Activated T-helper 17 cell treated with anti-CD3 and anti-CD28 coated beads, Interleukin-2, amount 50 U/mL, for 72 hours (primary cell): ENCODE results near the gene CA4. TPM values are rescaled to one million over a fixed set of nuclear protein-coding genes. Genes with fewer than 3 reads are reported as not detected.
"Not testable (repeated sequence)": the region's sequence is repeated elsewhere in the genome, so short reads cannot be mapped to it uniquely, and the experiment has no call there.

Experiments used
- ATAC-seq: fragments of 150-1000 bp; cut with Tn5 transposase; replicated peaks from 2 replicates; pipeline ENCODE4 v1.10.0; 2021; ENCODE audit warnings: mild to moderate bottlenecking, moderate library complexity
- H3K27ac Mint-ChIP-seq: one replicate; pipeline ENCODE4 v1.8.0; 2022; ENCODE audit warnings: mixed read lengths
- H3K27me3 Mint-ChIP-seq: one replicate; pipeline ENCODE4 v1.8.0; 2022; ENCODE audit warnings: mixed read lengths
- H3K36me3 Mint-ChIP-seq: one replicate; pipeline ENCODE4 v1.8.0; 2022; ENCODE audit warnings: low read depth, mild to moderate bottlenecking, mixed read lengths
- H3K4me1 Mint-ChIP-seq: one replicate; pipeline ENCODE4 v1.8.0; 2022; ENCODE audit warnings: mixed read lengths
- H3K4me3 Mint-ChIP-seq: one replicate; pipeline ENCODE4 v1.8.0; 2022; ENCODE audit warnings: mild to moderate bottlenecking, mixed read lengths
- H3K9me3 Mint-ChIP-seq: one replicate; pipeline ENCODE4 v1.8.0; 2022; ENCODE audit warnings: mixed read lengths
- total RNA-seq, 2 donors: library from RNA; stranded (reverse); gene quantifications; one replicate each; pipeline ENCODE4 v1.2.3, GENCODE V29; 2022

CA4 gene
- total RNA-seq, 2 donors from 2014 or later, result not detected

DNA sequence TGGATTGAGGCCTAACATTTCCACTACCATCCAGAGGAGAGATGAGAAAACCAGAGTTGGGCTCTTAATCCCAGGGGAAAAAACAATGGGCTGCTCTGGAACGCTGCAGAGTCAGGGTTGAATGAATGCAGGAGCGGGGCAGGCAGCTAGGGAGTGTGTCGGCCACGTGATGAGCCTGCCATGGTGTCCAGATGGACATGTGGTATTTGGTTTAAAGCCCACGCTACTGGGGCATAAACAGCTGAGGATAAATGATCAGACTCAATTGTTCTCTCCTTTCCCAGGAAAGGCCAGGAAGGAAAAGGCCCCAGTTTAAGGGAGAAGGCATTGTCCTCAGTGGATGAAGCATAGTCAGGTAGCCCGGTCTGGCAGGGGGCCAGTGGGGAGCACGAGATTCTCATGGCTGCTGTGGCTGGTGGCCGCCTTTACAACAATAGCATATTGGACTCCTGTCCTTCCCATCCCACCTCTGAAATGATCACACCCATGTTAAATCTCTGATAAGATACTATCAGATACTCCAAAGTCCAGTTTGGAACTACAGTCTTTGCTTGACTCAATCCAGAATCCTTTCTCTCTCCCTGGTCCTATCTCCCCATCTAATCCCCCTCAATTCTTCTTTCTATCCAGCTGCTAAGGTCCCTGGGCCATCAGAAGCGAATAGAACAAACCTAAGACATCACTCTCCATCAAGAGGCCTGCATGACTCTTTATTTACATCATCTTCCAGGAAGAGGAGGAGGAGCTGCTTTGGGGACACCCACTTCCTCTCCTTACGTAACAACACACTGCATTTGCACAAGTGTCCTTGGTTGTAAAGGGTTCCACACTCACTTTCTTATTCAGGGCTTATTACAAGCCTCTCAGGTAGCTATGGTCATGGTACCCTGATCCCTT, 20.4 kb downstream of the CA4 start:
- H3K4me3 Mint-ChIP-seq, result peak overlapping the region; percentile 2
- no peaks in the 10 kb centered on the region for H3K36me3 Mint-ChIP-seq
- peak overlapping the region; percentile 36 for H3K27ac Mint-ChIP-seq
- peaks cover 19% of the 10 kb centered on the region for H3K4me1 Mint-ChIP-seq
- ATAC-seq, result peak; percentile 59
- no peaks in the 10 kb centered on the region for H3K27me3 Mint-ChIP-seq
- H3K9me3 Mint-ChIP-seq, result no peaks in the 10 kb centered on the region

- H3K4me3 Mint-ChIP-seq, result peak overlapping the region; percentile 2
- H3K9me3 Mint-ChIP-seq, result no peaks in the 10 kb centered on the region
- peak overlapping the region; percentile 36 for H3K27ac Mint-ChIP-seq
- H3K4me1 Mint-ChIP-seq, result peaks cover 12% of the 10 kb centered on the region
- H3K36me3 Mint-ChIP-seq, result peaks cover under 1% of the 10 kb centered on the region
- no peaks in the 10 kb centered on the region for H3K27me3 Mint-ChIP-seq
- peak; percentile 42 for ATAC-seq
These were observed 21.3 kb downstream of the CA4 start for GRCh38 chr17:60170835-60171752.

- Mint-ChIP-seq H3K36me3 (peaks cover 6% of the 10 kb centered on the region), H3K4me3 (no peak overlapping the region), H3K9me3 (no peaks in the 10 kb centered on the region), H3K27me3 (no peaks in the 10 kb centered on the region), H3K27ac (no peak overlapping the region), H3K4me1 (peaks cover 11% of the 10 kb centered on the region)
- ATAC-seq, result no peak
These were observed 21.9 kb downstream of the CA4 start for GRCh38 chr17:60171753-60172079.

- H3K4me3 Mint-ChIP-seq, result no peak overlapping the region
- no peaks in the 10 kb centered on the region for H3K27me3 Mint-ChIP-seq
- peak overlapping the region; percentile 33 for H3K27ac Mint-ChIP-seq
- H3K36me3 Mint-ChIP-seq, result peaks cover 14% of the 10 kb centered on the region
- peak; percentile 49 for ATAC-seq
- H3K9me3 Mint-ChIP-seq, result no peaks in the 10 kb centered on the region
- peaks cover 11% of the 10 kb centered on the region for H3K4me1 Mint-ChIP-seq
These were observed 23.6 kb downstream of the CA4 start for GRCh38 chr17:60173304-60173819.

DNA sequence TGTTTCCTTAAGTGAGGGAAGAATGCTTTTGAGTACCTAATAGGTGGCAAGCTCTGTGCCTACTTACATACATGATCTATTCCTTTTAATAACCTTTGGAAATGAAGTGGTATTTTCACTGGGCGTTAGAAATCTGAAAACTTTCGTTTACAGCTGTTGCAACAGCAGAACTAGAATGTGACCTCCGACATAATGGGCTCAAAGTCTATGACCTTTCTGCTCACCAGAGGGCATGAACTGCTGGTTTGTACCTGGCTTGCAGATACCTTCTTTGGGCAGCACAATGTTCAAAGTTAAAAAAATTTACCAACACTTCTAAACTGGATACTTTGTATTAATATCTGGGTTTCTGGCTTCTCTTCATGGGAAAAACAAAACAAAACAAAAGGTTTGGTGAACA, 24.3 kb downstream of the CA4 start:
- peaks cover 21% of the 10 kb centered on the region for H3K36me3 Mint-ChIP-seq

DNA sequence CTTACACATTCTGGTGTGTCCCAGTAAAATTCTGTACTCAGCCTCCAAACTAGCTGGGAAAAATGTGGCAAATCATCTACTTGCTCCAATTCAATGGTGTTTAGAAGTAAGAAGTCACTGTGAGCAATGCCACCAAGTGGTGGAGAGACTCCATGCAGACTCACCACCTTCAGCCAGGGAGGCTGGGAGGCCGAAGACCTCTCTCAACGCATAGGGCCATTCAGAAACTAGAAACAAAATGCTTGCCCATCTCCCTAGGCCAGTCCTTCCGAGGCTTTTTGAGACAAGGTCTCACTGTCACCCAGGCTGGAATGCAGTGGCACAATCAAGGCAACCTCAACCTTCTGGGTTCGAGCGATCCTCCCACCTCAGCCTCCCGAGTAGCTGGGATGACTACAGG, 25.0 kb downstream of the CA4 start:
- not testable (repeated sequence) for H3K4me3 Mint-ChIP-seq, ATAC-seq, H3K27ac Mint-ChIP-seq, H3K27me3 Mint-ChIP-seq, H3K9me3 Mint-ChIP-seq
- H3K4me1 Mint-ChIP-seq, result peaks cover 11% of the 10 kb centered on the region
- H3K36me3 Mint-ChIP-seq, result peaks cover 28% of the 10 kb centered on the region

More for the DNA sequence above, 24.3 kb downstream of the CA4 start:
- ATAC-seq, result no peak
- Mint-ChIP-seq H3K4me1 (peaks cover 11% of the 10 kb centered on the region), H3K9me3 (no peaks in the 10 kb centered on the region), H3K27ac (no peak overlapping the region), H3K4me3 (no peak overlapping the region), H3K27me3 (no peaks in the 10 kb centered on the region)

DNA sequence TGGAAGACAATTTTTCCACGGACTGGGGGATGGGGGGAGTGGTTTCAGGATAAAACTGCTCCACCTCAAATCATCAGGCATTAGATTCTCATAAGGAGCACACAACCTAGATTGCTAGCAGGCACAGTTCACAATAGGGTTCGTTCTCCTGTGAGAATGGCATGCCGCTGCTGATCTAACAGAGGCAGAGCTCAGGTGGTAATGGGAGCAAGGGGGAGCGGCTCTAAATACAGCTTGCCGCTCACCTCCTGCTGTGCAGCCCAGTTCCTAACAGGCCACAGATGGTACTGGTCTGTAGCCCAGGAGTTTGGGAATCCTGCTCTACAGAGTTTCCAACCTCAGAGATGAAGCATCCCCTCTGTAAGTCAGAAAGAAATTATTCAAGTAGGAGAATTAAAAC, 27.0 kb downstream of the CA4 start:
- not testable (repeated sequence) for H3K27ac Mint-ChIP-seq, H3K9me3 Mint-ChIP-seq, H3K27me3 Mint-ChIP-seq, H3K4me3 Mint-ChIP-seq, H3K4me1 Mint-ChIP-seq, ATAC-seq
- H3K36me3 Mint-ChIP-seq, result peaks cover 48% of the 10 kb centered on the region

GRCh38 chr17:60178180-60178579, 28.4 kb downstream of the CA4 start:
- H3K4me3 Mint-ChIP-seq, H3K27me3 Mint-ChIP-seq, H3K27ac Mint-ChIP-seq, ATAC-seq, H3K4me1 Mint-ChIP-seq, H3K9me3 Mint-ChIP-seq: not testable (repeated sequence)
- H3K36me3 Mint-ChIP-seq, result peaks cover 63% of the 10 kb centered on the region

- not testable (repeated sequence) for H3K4me3 Mint-ChIP-seq, H3K27me3 Mint-ChIP-seq, H3K27ac Mint-ChIP-seq, H3K9me3 Mint-ChIP-seq, H3K4me1 Mint-ChIP-seq, ATAC-seq
- H3K36me3 Mint-ChIP-seq, result peaks cover 85% of the 10 kb centered on the region
These were observed 30.6 kb downstream of the CA4 start for GRCh38 chr17:60180380-60180779.

DNA sequence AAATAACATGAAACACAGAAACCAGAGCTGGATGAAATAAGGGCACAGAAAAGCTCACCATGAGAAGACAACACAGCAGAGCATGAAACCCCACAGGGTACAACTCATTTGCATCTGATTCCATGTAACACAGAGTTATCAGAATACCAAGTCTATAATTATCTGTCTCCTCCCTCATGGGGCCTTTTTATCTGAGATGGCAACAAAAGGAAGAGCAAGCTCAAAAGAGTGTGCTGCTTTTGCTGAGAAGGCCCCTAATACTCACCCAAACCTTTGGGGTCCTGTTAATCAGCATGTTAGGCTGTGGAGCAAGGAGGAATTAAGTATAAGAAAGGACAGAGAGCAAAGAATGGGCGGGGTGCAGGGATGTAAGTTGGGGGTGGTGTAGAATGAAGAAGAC, 36.6 kb downstream of the CA4 start:
- not testable (repeated sequence) for H3K27ac Mint-ChIP-seq, H3K27me3 Mint-ChIP-seq, H3K4me1 Mint-ChIP-seq, ATAC-seq, H3K4me3 Mint-ChIP-seq, H3K9me3 Mint-ChIP-seq
- H3K36me3 Mint-ChIP-seq, result peaks cover 89% of the 10 kb centered on the region

DNA sequence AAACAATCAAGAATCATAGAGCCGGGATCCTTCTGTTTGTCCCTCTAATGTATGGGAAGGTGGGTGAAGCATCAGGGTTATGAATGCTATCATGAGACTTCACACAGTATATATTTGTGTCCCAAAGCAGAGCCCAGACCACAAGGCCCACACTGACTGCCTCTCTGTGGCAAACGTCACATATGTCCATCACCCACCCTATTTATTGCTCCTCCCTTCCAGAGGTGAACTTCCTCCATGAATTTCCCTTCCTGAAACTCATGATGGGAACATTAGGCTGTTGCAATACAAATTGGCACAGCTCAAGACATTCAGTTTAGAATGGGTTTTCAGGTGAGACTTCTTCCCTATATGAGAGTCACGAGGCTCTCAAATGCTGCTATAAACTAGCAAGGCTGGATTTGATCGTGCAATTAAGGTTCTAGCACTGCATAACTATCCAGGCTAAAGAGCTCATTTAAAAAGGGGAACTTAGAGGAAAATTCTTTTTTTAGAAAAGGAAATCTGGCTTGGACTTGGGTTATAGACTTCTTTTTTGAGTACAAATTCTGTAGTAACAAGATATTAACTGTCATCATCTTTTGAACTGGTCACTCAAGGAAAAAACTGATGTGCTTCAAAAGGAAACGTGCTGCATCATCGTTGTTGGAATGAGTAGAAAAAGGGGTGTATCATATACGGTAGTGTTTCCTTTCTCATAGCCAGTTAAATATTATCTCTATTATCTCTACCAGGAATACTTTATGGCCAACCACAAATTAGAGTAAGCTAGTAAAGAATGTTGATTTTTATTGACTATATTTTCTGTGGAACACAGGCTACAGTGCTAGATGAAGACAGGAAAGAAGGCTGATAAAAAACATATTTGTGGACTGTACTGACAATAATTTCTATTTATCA, 37.3 kb downstream of the CA4 start:
- not testable (repeated sequence) for H3K27ac Mint-ChIP-seq

GRCh38 chr17:60188759-60189158, 39.0 kb downstream of the CA4 start:
- H3K27me3 Mint-ChIP-seq, result no peaks in the 10 kb centered on the region

More for the DNA sequence above, 37.3 kb downstream of the CA4 start:
- not testable (repeated sequence) for ATAC-seq, H3K27me3 Mint-ChIP-seq, H3K4me1 Mint-ChIP-seq, H3K9me3 Mint-ChIP-seq, H3K4me3 Mint-ChIP-seq
- H3K36me3 Mint-ChIP-seq, result peaks cover 82% of the 10 kb centered on the region

GRCh38 chr17:60190032-60190431, 40.3 kb downstream of the CA4 start:
- not testable (repeated sequence) for ATAC-seq, H3K9me3 Mint-ChIP-seq, H3K27me3 Mint-ChIP-seq, H3K4me3 Mint-ChIP-seq, H3K27ac Mint-ChIP-seq, H3K4me1 Mint-ChIP-seq
- H3K36me3 Mint-ChIP-seq, result peaks cover 81% of the 10 kb centered on the region

More at GRCh38 chr17:60188759-60189158, 39.0 kb downstream of the CA4 start:
- Mint-ChIP-seq H3K36me3 (peaks cover 81% of the 10 kb centered on the region), H3K9me3 (no peaks in the 10 kb centered on the region), H3K4me1 (no peaks in the 10 kb centered on the region), H3K27ac (no peak overlapping the region), H3K4me3 (no peak overlapping the region)
- ATAC-seq, result no peak

- not testable (repeated sequence) for H3K27ac Mint-ChIP-seq, ATAC-seq
These were observed 43.3 kb downstream of the CA4 start for GRCh38 chr17:60193032-60193431.

More at GRCh38 chr17:60193032-60193431, 43.3 kb downstream of the CA4 start:
- H3K27me3 Mint-ChIP-seq, H3K4me3 Mint-ChIP-seq, H3K9me3 Mint-ChIP-seq, H3K4me1 Mint-ChIP-seq: not testable (repeated sequence)
- peaks cover 81% of the 10 kb centered on the region for H3K36me3 Mint-ChIP-seq
